ENCODE measurements around the gene VDAC1.

GRCh38 chr5:133931546-133931945, 73.2 kb downstream of the VDAC1 start:
- TF ChIP-seq CTCF (IDR thresholded peaks at IDR 0.05; ENCODE audit: low read depth, low read length, poor library complexity, severe bottlenecking) (no peak), EZH2phosphoT487 (IDR thresholded peaks at IDR 0.05; ENCODE audit: borderline replicate concordance, low read length) (no peak)
